PC-3 (cell line): ENCODE measurements around the gene NUDT19. TPM values are rescaled to one million over a fixed set of nuclear protein-coding genes. Genes with fewer than 3 reads are reported as not detected.
"Not testable (repeated sequence)": the region's sequence is repeated elsewhere in the genome, so short reads cannot be mapped to it uniquely, and the experiment has no call there.

Source experiments
- ATAC-seq: fragments of 200-7000 bp; cut with Tn5 transposase; 2 replicates; pipeline ENCODE4 v1.9.1; 2020; ENCODE audit warnings: mild to moderate bottlenecking, moderate library complexity
- BruUV-seq: library from RNA; stranded (reverse); fragments of 400-500 nt; replicated peaks from 2 replicates; lab custom pipeline; 2021; lab: Mats Ljungman, UMichigan
- CTCF ChIA-PET: fragments of 300-600 bp; sonication (Branson Sonifier 250); formaldehyde crosslinking; loops from one replicate; lab custom pipeline; 2022; ENCODE audit warnings: antibody characterized with exemption; lab: Charles Lee
- POLR2A ChIA-PET: fragments of 300-600 bp; sonication (Branson Sonifier 250); formaldehyde crosslinking; loops from one replicate; lab custom pipeline; 2022; ENCODE audit warnings: antibody characterized with exemption; ENCODE audit not compliant: unreplicated experiment; lab: Charles Lee
- DNase-seq: peaks from one replicate; pipeline ENCODE4 v3.0.0-alpha.2; 2015
- H2AFZ ChIP-seq: fragments of 300-600 bp; sonication (generic); 2 replicates; pipeline ENCODE4 v1.6.0; 2016; ENCODE audit warnings: antibody characterized with exemption, low read length
- H3F3A ChIP-seq: fragments of 300-600 bp; sonication (generic); one replicate; pipeline ENCODE4 v1.6.0; 2017; ENCODE audit warnings: antibody characterized with exemption, low read length, control low read depth, mild to moderate bottlenecking; ENCODE audit not compliant: unreplicated experiment
- H3K27ac ChIP-seq: fragments of 300-600 bp; sonication (generic); 2 replicates; pipeline ENCODE4 v1.5.1; 2016; ENCODE audit warnings: mild to moderate bottlenecking, low read length
- H3K27me3 ChIP-seq: fragments of 300-600 bp; sonication (generic); 2 replicates; pipeline ENCODE4 v1.6.1; 2016; ENCODE audit warnings: low read length, mixed read lengths
- H3K36me3 ChIP-seq: fragments of 300-600 bp; sonication (generic); 2 replicates; pipeline ENCODE4 v1.6.1; 2016; ENCODE audit warnings: low read depth, mixed run types, low read length, mixed read lengths
- H3K4me1 ChIP-seq: fragments of 300-600 bp; sonication (generic); 2 replicates; pipeline ENCODE4 v1.5.1; 2016; ENCODE audit warnings: low read length; ENCODE audit not compliant: insufficient read depth
- H3K4me2 ChIP-seq: fragments of 300-600 bp; sonication (generic); 2 replicates; pipeline ENCODE4 v1.6.0; 2016; ENCODE audit warnings: low read length
- H3K4me3 ChIP-seq: fragments of 300-600 bp; sonication (generic); 2 replicates; pipeline ENCODE4 v1.5.1; 2016; ENCODE audit warnings: mild to moderate bottlenecking, low read length, mixed read lengths
- H3K79me2 ChIP-seq: fragments of 300-600 bp; sonication (generic); 2 replicates; pipeline ENCODE4 v1.6.1; 2017; ENCODE audit warnings: low read length, mixed read lengths
- H3K9ac ChIP-seq: fragments of 300-600 bp; sonication (generic); 2 replicates; pipeline ENCODE4 v1.6.0; 2016; ENCODE audit warnings: mild to moderate bottlenecking, low read length
- H3K9me2 ChIP-seq: fragments of 300-600 bp; sonication (generic); replicated peaks from 2 replicates; pipeline ENCODE4 v1.6.1; 2016; ENCODE audit warnings: mixed run types, low read length, mixed read lengths
- H3K9me3 ChIP-seq: fragments of 300-600 bp; sonication (generic); 2 replicates; pipeline ENCODE4 v1.6.1; 2016; ENCODE audit warnings: low read length, mixed read lengths
- H4K20me1 ChIP-seq: fragments of 300-600 bp; sonication (generic); 2 replicates; pipeline ENCODE4 v1.6.1; 2016; ENCODE audit warnings: low read length, mixed read lengths
- CTCF ChIP-seq: fragments of 300-600 bp; sonication (generic); conservative IDR thresholded peaks from 2 replicates; pipeline ENCODE4 v1.5.1; 2017; ENCODE audit warnings: antibody characterized with exemption, low read depth, mild to moderate bottlenecking, low read length
- EZH2 ChIP-seq: fragments of 300-600 bp; sonication (generic); IDR thresholded peaks from one replicate; pipeline ENCODE4 v1.6.1; 2017; ENCODE audit warnings: antibody characterized with exemption, mild to moderate bottlenecking, low read length; ENCODE audit not compliant: unreplicated experiment
- EZH2phosphoT487 ChIP-seq: fragments of 300-600 bp; sonication (generic); IDR thresholded peaks from 2 replicates; pipeline ENCODE4 v1.6.1; 2018; ENCODE audit warnings: mild to moderate bottlenecking, antibody characterized with exemption, low read length, borderline replicate concordance
- intact Hi-C: fragments of 100-400 bp; cut with micrococcal nuclease; formaldehyde crosslinking; loops from 2 replicates; pipeline ENCODE4 v1.9.0; 2023
- total RNA-seq: library from RNA; depleted of rRNA; stranded (reverse); fragments of >200 nt; gene quantifications from 2 replicates; pipeline ENCODE4 v1.2.3, GENCODE V29; 2014

Gene NUDT19
- total RNA-seq, 1 experiment from 2014 or later: 13.3 TPM

- POLR2A ChIA-PET: no interaction called here
- DNase-seq: no peak
- TF ChIP-seq CTCF (no peak), EZH2 (no peak), EZH2phosphoT487 (no peak)
- H3K4me2 ChIP-seq: no peak overlapping the region
- no peaks in the 10 kb centered on the region for H3K9me3 ChIP-seq
- H3K4me1 ChIP-seq: no peaks in the 10 kb centered on the region
- H3K9ac ChIP-seq: no peak overlapping the region
- H3K4me3 ChIP-seq: no peak overlapping the region
- H3F3A ChIP-seq: no peaks in the 10 kb centered on the region
- no peaks in the 10 kb centered on the region for H4K20me1 ChIP-seq
- no peaks in the 10 kb centered on the region for H3K79me2 ChIP-seq
- CTCF ChIA-PET: no interaction called here
- intact Hi-C loops: no loop called here
- no peaks in the 10 kb centered on the region for H3K27me3 ChIP-seq
- ATAC-seq: no peak
- H2AFZ ChIP-seq: no peak overlapping the region
- BruUV-seq: no TSS peak
- no peak overlapping the region for H3K27ac ChIP-seq
- no peaks in the 10 kb centered on the region for H3K9me2 ChIP-seq
- no peaks in the 10 kb centered on the region for H3K36me3 ChIP-seq
Observed at GRCh38 chr19:32650671-32651070, 41.0 kb upstream of the NUDT19 start.

GRCh38 chr19:32651729-32652140 lies 39.9 kb upstream of the NUDT19 start:
- intact Hi-C loops: no loop called here
- no peak overlapping the region for H3K9ac ChIP-seq
- no TSS peak for BruUV-seq
- TF ChIP-seq CTCF (no peak), EZH2 (no peak), EZH2phosphoT487 (no peak)
- H3K4me1 ChIP-seq: no peaks in the 10 kb centered on the region
- ATAC-seq (no peak), DNase-seq (no peak)
- no peaks in the 10 kb centered on the region for H3K36me3 ChIP-seq
- no peaks in the 10 kb centered on the region for H3K9me3 ChIP-seq
- ChIA-PET POLR2A (no interaction called here), CTCF (no interaction called here)
- no peak overlapping the region for H3K4me2 ChIP-seq
- H3K79me2 ChIP-seq: no peaks in the 10 kb centered on the region
- no peaks in the 10 kb centered on the region for H3K27me3 ChIP-seq
- H3K4me3 ChIP-seq: no peak overlapping the region
- H3F3A ChIP-seq: no peaks in the 10 kb centered on the region
- H3K9me2 ChIP-seq: no peaks in the 10 kb centered on the region
- H2AFZ ChIP-seq: no peak overlapping the region
- H3K27ac ChIP-seq: no peak overlapping the region
- no peaks in the 10 kb centered on the region for H4K20me1 ChIP-seq

GRCh38 chr19:32652331-32652730 lies 39.3 kb upstream of the NUDT19 start:
- BruUV-seq, H3K9me2 ChIP-seq, DNase-seq, ATAC-seq, H3K27me3 ChIP-seq, H3K79me2 ChIP-seq, H3K4me1 ChIP-seq, H3K27ac ChIP-seq, H3K9me3 ChIP-seq, H3K4me2 ChIP-seq, H3K36me3 ChIP-seq, intact Hi-C loops, H3K9ac ChIP-seq, H3F3A ChIP-seq, POLR2A ChIA-PET, H4K20me1 ChIP-seq, CTCF ChIA-PET, H2AFZ ChIP-seq, H3K4me3 ChIP-seq: not testable (repeated sequence)
